GM19463 (cell line): ENCODE measurements around the gene HMX3.

ENCODE experiments used
- ATAC-seq: cut with Tn5 transposase; IDR thresholded peaks from one replicate; pipeline ENCODE4 v1.9.1; 2021; ENCODE audit warnings: mild to moderate bottlenecking, moderate library complexity; ENCODE audit not compliant: unreplicated experiment

The HMX3 gene

DNA sequence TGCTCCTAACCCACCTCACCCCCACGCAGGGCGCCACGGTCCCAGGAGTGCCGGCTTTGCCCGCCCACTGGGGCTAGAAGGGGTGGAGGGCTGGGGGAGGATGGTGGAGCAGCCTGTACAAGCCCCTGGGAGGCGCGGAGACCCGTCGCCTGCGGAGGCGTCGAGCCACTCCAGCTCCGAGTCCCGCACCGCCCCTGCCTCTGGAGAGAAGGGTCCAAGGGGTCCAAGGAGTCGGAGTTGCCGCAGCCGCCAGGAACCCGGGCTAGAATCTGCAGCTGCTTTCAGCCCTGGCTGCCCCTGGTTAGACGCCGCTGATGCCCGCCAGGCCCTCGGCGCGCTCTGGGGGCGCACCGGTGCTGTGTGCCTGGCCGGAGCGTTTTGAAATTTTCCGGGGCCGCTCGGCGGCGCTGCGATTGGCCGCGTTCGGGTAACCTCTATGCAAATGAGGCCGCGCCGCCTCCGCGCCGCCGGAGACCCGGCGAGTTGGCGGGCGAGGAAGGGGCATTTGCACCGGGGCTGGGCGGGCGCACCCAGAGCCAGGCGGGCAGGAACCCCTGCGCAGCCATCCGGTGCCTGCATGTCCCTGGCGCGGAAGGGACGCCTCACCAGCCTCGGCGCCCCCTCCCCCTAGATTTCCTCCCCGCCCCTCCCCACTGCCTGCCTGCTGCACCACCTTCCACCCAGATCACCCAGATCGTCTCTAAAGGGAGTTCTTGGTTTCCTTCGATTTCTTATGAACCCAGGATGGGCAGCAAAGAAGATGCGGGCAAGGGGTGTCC is 12.1 kb downstream of the HMX3 start, which contains the start of gene HMX2:
HMX2 (plus strand) TSS at position 502 of the 779 bp plus-strand sequence; CDS start at position 745, 243 bp downstream.
- ATAC-seq, result no peak

DNA sequence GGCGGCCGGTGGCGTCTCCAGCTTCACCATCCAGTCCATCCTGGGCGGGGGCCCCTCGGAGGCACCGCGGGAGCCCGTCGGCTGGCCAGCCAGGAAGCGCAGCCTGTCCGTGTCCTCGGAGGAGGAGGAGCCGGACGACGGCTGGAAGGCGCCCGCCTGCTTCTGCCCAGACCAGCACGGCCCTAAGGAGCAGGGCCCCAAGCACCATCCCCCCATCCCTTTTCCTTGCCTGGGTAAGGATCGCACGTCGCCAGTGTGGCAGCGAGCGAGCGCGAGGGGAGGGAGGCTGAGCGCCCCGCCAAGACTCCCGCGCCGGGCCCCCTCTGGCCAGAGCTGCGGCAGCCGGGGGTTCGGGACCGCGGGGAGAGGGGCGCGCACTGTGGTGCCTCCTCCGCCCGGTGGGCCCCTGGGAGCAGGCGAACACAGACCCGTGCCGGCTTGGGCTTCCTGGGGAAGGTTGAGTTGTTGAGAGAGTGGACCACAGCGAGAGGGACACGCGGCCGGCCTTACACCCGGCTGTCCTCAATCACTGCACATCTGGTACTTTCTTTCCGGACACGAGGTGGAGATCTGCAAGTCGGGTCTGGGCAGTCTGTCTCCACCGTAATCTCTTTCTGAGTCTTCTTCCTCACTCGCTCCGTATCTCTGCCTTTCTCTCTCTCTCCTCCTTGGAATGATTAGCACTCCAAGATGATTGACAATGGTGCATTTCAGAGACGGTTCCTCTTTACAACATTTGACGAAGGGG is 12.8 kb downstream of the HMX3 start:
- no peak for ATAC-seq

DNA sequence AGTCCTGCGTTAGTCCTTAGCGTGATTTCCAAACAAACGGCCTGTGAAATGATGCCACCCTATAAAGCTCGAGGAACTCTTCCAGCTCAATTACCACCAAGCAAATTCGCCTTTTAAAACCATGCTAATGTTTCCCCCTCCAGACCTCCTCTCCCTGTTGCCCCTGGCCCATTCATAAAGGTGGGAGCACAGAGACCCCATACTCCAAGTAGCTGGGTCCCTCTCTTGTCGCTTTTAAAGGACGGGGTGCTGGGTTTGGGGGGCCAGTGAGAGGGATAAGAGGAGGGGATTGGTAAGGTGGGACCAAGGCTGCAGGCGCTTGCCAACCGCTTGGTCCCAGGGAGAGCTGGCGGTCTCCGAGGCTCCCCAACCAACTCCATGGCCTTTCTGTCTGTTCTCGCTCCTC is 13.4 kb downstream of the HMX3 start:
- ATAC-seq, result no peak

DNA sequence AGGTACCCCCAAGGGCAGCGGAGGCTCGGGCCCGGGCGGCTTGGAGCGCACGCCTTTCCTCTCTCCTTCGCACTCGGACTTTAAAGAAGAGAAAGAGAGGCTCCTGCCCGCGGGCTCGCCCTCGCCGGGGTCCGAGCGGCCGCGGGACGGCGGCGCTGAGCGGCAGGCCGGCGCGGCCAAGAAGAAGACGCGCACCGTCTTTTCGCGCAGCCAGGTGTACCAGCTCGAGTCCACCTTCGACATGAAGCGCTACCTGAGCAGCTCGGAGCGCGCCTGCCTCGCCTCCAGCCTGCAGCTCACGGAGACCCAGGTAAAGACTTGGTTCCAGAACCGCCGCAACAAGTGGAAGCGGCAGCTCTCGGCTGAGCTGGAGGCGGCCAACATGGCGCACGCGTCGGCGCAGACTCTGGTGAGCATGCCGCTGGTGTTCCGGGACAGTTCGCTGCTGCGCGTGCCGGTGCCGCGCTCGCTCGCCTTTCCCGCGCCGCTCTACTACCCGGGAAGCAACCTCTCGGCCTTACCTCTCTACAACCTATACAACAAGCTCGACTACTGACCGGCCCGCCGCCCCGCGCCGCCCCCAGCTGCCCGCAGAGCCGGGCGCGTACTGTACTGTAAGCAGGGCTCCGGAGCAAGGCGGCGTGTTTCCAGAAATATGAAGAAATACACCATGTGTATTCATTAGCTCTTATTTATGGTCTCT is 13.9 kb downstream of the HMX3 start:
- no peak for ATAC-seq

DNA sequence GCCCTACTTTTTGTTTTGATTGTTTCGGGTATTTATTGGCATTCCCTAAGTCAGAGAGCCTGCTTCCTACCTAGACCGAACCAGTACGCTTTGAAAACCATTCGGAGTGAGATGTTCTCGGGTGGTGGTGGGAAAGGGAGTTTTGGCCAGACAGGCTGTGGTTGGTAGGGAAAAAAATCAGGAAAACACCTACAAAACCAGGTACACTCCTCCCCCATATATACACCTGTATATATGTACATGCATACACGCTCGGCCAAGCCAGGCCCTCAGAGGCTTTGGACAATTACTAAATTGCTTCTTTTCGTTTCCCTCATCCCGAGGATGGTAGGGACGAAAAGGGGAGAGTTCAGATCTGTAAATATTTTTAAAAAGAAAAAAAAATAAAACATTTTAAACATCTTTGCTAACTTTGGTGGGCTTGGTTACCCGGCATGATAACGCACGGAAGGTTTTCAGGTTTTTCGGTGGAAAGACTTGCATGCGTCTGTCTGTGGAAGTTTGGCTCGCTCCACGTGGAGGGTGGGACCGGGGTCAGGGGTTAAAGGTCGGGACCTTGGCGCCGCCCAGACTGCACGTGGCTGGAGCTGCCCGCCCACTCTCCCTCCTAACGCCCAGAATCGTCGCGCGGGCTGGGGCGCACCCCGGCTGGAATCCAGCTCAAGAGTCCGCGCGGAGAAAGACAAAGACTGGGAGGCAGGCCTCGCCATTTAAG is 14.7 kb downstream of the HMX3 start:
- ATAC-seq, result no peak

DNA sequence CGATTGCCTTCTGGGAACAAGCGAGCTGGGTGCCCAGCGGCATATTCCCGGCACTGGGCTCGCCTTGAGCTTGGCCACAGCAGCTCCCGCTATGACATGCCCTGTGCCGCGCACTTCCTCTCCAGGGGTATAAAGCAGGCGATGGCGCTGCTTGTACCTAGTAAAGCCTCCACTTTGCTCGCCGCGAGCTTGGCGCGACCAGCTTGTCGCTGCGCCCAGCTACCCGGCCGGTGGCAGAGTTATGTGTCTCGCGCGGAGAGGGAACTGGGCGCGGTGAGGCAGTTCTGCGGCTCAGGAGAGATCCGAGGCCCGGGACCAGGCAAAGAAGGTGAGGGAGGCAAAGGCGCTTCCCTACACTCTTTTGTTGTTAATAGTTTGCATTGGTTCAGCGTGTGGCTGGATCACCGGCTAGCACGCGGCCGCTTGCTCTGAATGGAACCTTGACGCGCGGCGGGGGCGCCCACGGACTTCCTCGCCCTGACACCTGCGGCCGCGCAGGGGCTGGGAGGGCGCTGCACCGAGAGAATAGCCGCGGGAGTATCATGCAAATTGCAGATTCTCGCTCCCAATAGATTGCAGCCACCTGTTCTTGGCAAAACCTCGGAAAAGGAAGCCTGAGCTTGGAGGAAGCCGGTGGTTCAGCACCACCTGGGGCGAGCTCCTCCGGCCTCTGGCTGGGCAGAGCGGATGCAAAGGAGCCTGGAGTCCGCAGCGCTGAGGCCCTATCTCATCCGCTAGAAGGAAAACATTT is 15.4 kb downstream of the HMX3 start:
- ATAC-seq, result no peak

DNA sequence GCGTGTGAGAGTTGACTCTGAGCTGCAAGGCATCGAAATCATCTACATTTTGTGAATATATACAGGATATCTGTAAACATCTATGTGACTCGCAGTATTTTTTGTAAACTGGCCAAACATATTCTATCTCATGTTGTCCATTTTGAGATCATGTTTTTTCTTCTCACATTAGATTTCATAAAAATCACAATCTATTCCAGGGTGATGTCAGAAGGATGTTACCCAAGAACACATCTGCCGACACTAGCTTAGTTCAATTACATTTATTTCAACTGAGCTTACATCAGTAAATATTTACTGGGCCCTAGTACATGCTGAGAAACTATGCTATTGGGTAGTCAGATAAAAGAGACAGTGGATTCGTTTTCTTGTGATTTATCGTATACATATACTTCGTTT is 16.0 kb downstream of the HMX3 start:
- no peak for ATAC-seq

DNA sequence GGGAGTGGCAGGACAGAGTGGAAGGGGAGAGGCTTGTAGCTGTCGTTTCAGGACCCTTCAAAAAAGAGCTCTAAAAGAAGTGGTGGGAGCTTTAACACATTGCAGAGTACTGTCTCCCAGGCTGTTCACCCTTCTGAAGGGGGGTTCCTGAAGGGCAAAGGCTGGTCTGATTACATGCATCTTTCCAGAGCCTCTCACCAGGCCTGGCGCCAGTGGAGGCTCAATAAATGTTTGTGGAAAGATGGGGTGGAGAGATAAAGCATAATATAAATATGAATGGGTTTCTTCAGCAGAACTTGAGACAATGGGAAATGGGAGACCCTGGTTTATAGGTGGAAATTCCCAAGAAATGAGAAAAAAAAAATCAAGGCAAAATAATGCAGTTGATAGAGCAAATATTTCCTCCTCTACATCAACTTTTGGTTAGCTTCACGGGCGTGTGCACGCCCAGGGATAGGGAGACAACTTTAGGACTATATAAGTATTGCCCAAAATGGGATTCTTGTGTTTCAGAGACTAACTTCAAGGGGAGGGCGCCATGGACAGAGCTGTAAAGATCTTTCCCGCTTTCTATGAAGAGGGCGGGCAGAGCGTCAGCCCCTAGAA is 17.8 kb downstream of the HMX3 start:
- ATAC-seq, result no peak

DNA sequence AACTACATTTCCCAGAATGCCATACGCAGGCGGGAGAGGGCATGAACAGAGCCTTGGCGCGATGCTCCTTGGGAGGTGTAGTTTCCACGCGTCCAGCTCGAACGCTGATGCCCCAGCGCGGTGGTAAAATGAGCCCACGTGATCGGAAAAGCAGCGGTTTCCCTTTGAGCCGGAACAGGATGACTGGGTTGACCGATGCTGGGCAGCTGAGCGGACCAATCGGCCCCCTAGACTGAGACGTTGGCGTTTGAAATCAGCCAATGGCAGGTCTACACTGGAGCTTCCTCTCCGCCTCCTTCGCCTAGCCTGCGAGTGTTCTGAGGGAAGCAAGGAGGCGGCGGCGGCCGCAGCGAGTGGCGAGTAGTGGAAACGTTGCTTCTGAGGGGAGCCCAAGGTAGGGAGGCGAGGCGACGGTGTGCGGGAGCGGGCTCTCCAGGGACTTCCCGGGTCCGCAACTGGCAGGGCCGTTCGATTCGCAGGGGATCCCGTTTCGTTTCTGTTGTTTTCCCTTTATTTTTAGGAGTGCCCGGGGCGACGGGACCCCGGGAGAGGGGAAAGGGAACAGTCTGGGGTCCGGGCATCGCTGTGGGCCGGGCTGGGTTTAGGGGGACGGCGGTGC is 18.4 kb downstream of the HMX3 start, which contains the start of gene BUB3:
BUB3 (plus strand) TSS at position 311 of the 619 bp plus-strand sequence. CDS start 516 bp downstream, outside the sequence.
- peak; percentile 91 for ATAC-seq

DNA sequence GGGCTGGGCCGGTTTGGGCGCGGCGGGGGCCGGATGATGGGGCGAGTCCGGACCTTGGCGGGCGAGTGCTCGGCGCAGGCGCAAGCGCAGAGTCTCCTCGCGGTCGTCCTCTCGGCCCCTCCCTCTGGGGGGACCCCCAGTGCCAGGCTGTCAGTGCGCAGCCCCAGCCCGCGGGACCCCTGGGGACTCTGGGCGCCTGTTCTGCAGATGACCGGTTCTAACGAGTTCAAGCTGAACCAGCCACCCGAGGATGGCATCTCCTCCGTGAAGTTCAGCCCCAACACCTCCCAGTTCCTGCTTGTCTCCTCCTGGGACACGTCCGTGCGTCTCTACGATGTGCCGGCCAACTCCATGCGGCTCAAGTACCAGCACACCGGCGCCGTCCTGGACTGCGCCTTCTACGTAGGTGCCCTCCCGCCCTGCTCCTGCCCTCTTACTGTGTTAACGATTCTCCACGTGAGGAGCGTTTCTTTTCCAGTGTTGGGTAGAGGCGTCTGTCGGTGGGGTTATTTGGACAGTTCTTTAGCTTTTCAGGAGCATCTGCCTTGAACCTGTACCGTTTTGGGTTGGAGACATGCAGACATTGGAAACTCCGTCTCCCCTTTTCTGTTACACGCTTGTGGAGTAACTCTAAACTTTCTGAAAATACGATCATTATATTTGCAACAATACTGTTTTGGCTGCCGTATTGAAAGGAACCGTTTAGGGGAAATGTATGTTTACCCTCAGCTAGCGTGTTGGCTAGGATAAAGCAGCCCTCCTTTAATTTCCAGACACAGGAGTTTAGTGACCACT is 19.1 kb downstream of the HMX3 start:
- ATAC-seq, result peak; percentile 45

DNA sequence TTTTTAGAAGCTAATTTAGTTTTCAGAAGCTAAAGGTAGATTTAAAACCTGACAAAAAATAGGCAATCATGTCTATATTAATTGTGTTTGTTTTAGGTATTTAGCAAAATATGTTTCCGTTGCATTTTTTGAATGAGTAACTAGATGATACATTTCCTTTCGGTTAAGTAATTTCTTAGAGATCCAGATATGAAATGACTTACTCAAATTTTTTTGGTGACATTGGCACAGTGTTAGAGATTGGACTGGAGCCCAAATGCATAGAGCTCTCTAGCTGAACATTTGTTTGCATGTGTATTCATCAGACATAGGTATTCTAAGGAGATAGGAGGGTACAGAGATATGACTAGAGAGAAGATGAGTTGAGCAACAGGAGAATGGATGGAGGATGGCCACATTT is 20.3 kb downstream of the HMX3 start:
- ATAC-seq, result no peak

DNA sequence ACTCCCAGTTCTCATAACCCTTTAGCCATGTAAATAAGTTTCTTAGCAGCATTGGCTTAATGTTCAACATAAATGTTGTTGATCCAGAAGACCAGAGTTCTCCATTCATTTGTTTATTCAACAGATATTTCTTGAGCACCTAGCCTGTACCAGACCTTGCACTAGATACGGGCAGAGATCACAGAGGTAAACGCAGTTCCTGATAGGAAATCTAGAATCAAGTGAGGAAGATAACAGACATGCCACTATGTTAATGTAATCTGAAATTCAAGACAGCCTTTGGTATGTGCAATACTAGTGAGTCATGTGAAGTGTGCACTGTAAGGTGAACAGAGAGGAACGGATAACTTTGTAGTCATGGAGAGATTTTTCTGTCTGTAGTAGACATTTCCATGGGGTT is 21.4 kb downstream of the HMX3 start:
- no peak for ATAC-seq

DNA sequence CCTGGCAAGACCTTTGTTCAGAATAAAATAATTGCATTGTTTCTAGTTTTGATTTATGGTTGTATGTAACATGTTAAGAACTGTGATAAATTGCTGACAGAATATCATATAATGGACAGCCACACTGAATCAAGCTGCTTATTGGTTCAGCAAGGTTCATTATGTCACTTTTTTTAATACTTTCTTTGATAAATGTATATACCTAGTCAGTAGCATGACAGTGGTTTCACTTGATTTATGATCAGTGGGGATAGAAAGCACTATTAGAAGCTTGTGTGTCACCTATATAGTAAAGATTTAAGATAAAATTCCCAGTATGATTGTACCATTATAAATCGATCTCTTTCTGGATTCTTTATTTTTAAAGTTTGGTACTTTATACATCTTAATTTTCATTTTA is 22.9 kb downstream of the HMX3 start:
- no peak for ATAC-seq

DNA sequence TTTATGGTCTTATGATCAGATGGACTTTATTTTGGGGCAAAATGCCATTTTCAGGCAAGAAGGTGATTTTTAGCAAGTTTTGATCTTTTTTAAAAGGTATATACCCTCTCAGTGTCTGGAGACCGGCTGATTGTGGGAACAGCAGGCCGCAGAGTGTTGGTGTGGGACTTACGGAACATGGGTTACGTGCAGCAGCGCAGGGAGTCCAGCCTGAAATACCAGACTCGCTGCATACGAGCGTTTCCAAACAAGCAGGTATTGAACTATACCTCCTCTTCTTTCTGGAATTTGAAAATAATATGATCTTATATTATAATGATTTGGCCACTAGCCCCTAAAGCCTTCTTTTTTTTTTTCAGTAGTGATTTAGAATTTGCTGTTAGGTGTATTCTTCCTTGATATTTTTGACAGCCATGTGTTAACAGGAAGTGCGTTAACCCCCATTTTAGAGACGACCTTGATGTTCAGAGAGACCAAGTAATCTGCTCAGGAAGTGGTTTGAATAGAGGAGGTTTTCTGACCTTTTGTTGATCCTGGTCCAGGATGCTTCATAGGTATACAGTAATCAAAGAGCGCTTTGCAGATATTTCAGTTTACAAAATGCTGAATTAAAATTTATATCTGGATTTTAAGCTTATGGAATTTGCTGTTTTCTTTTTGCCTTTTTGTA is 24.7 kb downstream of the HMX3 start:
- no peak for ATAC-seq

DNA sequence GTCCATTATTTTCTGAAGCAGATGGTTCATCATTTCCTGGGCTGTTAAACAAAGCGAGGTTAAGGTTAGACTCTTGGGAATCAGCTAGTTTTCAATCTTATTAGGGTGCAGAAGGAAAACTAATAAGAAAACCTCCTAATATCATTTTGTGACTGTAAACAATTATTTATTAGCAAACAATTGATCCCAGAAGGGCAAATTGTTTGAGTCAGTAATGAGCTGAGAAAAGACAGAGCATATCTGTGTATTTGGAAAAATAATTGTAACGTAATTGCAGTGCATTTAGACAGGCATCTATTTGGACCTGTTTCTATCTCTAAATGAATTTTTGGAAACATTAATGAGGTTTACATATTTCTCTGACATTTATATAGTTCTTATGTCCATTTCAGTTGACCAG is 28.5 kb downstream of the HMX3 start:
- ATAC-seq, result no peak

DNA sequence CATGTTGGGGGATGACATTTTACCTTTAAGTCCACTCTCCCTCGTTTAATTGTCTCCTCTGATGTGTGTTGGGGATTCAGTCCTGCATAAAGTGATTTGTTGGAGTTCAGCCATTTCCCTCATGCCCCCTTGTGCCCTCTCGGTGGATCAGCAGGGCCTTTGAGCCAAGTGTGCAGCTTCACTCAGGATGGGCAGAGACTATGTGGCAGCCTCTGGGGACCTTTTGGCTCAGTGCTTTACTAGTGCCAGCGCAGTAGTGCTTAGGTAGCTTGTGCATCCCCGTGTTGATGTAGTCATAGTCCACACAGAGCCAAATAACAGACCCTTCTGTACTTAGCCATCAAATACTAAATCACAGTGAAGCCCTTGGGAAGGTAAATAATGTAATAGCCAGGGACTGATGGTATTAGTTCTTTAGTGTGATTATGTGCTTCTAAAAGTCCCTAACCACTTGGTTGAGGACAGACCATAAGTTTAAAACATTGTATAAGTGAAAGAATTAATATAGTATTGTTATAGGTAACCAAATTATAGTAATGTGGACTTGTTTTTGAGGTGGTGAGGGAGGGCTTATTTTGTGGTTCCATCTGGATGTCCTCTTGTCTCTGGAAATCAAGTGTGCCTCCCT is 29.8 kb downstream of the HMX3 start:
- no peak for ATAC-seq

DNA sequence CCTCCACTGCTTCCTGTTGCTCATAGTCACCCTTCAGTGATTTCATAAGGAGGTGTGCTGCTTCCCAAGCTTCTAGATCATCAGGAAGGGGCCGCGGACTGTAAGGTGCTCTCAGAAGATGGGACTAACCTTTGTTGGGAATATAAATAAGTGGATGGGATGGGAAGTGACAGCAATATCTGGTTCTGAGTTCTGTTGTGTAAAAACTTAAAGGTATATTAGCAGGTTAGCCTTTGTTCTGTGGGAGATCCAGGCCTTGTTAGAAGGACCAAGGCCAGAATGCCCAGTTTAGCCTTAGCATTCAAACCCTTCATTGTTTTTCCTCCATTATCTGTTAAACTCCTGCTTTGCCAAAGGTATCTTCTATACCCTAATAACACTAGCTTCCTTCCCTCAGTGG is 30.8 kb downstream of the HMX3 start:
- ATAC-seq, result no peak

DNA sequence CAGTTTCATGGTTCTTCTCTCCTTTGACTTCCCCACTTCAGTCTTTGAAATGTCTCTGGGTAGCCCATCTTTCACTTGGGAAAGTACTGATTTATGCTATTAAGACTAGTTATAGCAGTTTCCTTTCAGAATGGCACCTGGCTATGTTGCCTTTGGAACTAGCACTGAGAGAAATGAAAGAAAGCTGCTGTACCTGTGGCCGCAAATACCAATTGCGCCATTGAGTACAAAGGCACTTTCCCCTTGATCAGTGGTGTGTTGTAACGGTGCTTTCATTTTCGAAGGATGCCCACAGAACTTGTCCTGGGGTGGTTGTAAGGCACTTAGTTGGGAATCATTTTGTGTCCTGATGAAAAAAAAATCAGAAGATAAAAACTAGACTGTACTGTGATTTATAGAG is 35.2 kb downstream of the HMX3 start:
- no peak for ATAC-seq
